ENCODE measurements around the gene NAPEPLD. TPM values are rescaled to one million over a fixed set of nuclear protein-coding genes. Genes with fewer than 3 reads are reported as not detected.
A peak's percentile ranks its signal among the peaks of the same experiment; 100 is the strongest.
"Not testable (repeated sequence)": the region's sequence is repeated elsewhere in the genome, so short reads cannot be mapped to it uniquely, and the experiment has no call there.

NAPEPLD gene
- total RNA-seq, 1 donor from 2014 or later = 17.2 TPM

- ATAC-seq = no peak
- DNase-seq (ENCODE audit: low spot score) = no peak
Observed at GRCh38 chr7:103148131-103148993, 537 bp downstream of the NAPEPLD start.

- ATAC-seq; DNase-seq (ENCODE audit: low spot score): not testable (repeated sequence)
Observed at GRCh38 chr7:103144754-103145153, 4.1 kb downstream of the NAPEPLD start.

- no peak for ATAC-seq
- DNase-seq (ENCODE audit: low spot score) = no peak
Observed at GRCh38 chr7:103143868-103144267, 5.0 kb downstream of the NAPEPLD start.

GRCh38 chr7:103142494-103142893 is 6.4 kb downstream of the NAPEPLD start:
- DNase-seq (ENCODE audit: low spot score) = no peak
- no peak for ATAC-seq

GRCh38 chr7:103141753-103142404 is 7.0 kb downstream of the NAPEPLD start:
- ATAC-seq (no peak), DNase-seq (ENCODE audit: low spot score) (no peak)

- DNase-seq (ENCODE audit: low spot score) (no peak), ATAC-seq (no peak)
Observed at GRCh38 chr7:103140685-103141084, 8.2 kb downstream of the NAPEPLD start.

- DNase-seq (ENCODE audit: low spot score) = no peak
- ATAC-seq = no peak
Observed at GRCh38 chr7:103140061-103140460, 8.8 kb downstream of the NAPEPLD start.

GRCh38 chr7:103134836-103135554 is 13.9 kb downstream of the NAPEPLD start:
- no peak for ATAC-seq
- DNase-seq (ENCODE audit: low spot score) = no peak

GRCh38 chr7:103132995-103133688 is 15.8 kb downstream of the NAPEPLD start:
- ATAC-seq = no peak
- no peak for DNase-seq (ENCODE audit: low spot score)

- ATAC-seq = no peak
- no peak for DNase-seq (ENCODE audit: low spot score)
Observed at GRCh38 chr7:103130901-103131624, 17.8 kb downstream of the NAPEPLD start.

- no peak for DNase-seq (ENCODE audit: low spot score)
- peak; percentile 46 for ATAC-seq
Observed at GRCh38 chr7:103129702-103130549, 19.0 kb downstream of the NAPEPLD start.

GRCh38 chr7:103127006-103127405 is 21.9 kb downstream of the NAPEPLD start:
- ATAC-seq (no peak), DNase-seq (ENCODE audit: low spot score) (no peak)

- ATAC-seq (no peak), DNase-seq (ENCODE audit: low spot score) (no peak)
Observed at GRCh38 chr7:103124429-103124979, 24.4 kb downstream of the NAPEPLD start.

GRCh38 chr7:103123529-103123928 is 25.4 kb downstream of the NAPEPLD start:
- no peak for ATAC-seq
- no peak for DNase-seq (ENCODE audit: low spot score)

GRCh38 chr7:103121641-103122040 is 27.3 kb downstream of the NAPEPLD start:
- DNase-seq (ENCODE audit: low spot score) = no peak
- no peak for ATAC-seq

- no peak for DNase-seq (ENCODE audit: low spot score)
- ATAC-seq = no peak
Observed at GRCh38 chr7:103120362-103120761, 28.5 kb downstream of the NAPEPLD start.

- DNase-seq (ENCODE audit: low spot score) = no peak
- ATAC-seq = no peak
Observed at GRCh38 chr7:103119791-103120291, 29.1 kb downstream of the NAPEPLD start.

GRCh38 chr7:103117465-103117864 is 31.4 kb downstream of the NAPEPLD start:
- ATAC-seq (no peak), DNase-seq (ENCODE audit: low spot score) (no peak)

GRCh38 chr7:103116991-103117390 is 31.9 kb downstream of the NAPEPLD start:
- no peak for DNase-seq (ENCODE audit: low spot score)
- no peak for ATAC-seq

All from left lobe of liver (tissue), 2 donors.